ENCODE results near the gene MAP3K2.

The MAP3K2 gene

DNA sequence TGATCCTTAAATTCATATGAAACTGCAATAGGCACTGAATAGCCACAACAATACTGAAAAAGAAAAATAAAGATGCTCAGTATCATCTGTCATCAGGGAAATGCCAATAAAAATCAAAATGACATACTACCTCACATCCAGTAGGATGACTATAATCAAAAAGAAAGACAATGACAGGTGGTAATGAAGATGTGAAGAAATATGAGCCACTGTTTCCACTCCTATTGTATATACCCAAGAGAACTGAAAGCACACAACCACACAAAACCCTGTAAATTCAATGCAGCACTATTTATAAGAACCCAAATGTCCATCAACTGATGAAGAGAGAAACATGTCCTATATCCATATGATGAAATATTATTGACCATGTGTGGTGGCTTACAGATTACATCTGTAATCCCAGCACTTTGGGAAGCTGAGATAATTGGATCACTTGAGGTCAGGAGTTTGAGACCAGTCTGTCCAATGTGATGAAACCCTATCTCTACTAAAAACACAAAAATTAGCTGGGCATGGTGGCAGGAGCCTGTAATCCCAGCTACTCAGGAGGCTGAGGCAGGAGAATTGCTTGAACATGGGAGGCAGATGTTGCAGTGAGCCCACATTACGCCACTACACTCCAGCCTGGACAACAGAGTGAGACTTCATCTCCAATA, 39.9 kb downstream of the MAP3K2 start:
- DNase-seq = no peak

GRCh38 chr2:127347015-127347414, 40.8 kb downstream of the MAP3K2 start:
- DNase-seq = no peak

- no peak for DNase-seq
These were observed 44.5 kb downstream of the MAP3K2 start for GRCh38 chr2:127343277-127343676.

GRCh38 chr2:127342101-127342500, 45.7 kb downstream of the MAP3K2 start:
- DNase-seq = no peak

DNA sequence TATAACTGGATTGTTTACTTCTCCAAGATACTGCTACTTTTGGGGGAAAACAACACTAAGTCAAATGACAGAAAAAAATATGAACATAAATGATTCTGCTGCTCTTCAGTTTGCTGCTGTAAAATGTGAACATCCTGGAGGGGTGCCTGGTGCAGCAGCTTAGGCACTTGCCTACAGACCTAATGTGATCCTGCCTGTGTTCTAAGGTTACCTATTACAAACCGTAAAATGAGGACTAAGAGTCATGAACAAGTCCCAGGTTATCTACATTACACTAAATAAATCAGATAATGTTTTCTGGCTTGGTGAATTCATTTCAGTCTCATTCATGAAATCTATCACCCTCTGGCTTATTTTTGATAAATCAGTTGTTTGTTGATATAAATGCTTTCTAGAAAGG, 55.4 kb downstream of the MAP3K2 start:
- DNase-seq = no peak

DNA sequence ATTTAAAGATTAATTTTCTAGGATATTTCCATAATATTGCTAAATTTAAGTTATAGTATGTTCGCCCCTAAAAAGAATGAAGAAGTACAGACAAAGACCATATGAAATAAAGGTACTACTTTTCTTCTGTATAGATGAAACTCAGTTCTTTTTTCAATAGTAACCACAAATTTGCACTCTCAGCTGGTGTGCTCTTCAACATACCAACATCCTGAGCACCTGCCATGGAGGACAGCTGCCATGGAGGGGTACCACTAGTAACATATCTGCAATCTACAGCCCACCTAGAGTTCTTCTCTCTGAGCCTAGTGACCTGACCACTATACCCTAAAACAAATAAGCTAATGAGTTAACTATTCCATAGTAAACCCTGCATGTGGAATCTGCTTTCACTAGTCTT, 57.0 kb downstream of the MAP3K2 start:
- DNase-seq = no peak

GRCh38 chr2:127326289-127326945, 61.4 kb downstream of the MAP3K2 start:
- DNase-seq = no peak

DNA sequence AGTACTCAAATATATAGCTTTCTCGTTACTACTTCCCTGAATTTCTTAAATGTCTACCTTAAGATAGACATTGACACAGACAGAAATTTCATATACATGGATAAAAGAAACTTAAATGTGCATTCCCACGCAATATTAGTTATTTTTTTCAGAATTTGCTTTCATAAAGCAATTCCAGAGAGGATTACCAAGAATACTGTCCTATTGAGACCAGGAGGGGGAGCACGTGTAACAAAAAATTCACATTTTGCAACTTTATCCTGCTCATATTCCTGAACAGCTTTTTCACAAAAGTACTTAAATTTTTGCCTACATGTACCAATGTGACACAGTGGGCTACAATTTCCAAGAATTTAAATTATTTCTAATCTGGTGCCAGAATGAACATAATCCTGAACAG, 63.1 kb downstream of the MAP3K2 start:
- no peak for DNase-seq

GRCh38 chr2:127321303-127321702, 66.5 kb downstream of the MAP3K2 start:
- no peak for DNase-seq

DNA sequence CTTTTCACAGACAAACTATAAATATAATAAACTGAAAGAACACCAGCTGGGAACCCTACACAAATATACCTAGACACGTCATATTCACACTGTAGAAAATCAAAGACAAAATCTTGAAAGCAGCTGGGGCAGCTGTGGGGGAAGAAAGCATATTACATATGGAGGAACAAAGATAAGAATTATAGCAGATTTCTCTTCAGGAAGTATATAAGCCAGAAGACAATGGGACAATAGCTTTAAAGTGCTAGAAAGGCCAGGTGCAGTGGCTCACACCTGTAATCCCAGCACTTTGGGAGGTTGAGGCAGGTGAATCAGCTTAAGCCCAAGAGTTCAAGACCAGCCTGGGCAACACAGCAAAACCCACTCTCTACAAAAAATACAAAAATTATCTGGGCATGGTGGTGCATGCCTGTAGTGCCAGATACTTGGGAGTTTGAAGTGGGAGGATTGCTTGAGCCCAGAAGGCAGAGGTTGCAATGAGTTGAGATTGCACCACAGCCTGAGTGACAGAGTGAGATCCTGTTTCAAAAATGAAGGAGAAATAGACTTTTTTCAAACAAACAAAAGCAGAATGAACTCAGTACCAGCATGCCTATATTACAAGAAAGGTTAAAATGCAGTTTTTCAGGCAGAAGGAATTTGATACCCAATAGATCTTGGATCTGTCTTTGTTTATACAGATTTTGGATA, 67.0 kb downstream of the MAP3K2 start:
- DNase-seq = no peak

DNA sequence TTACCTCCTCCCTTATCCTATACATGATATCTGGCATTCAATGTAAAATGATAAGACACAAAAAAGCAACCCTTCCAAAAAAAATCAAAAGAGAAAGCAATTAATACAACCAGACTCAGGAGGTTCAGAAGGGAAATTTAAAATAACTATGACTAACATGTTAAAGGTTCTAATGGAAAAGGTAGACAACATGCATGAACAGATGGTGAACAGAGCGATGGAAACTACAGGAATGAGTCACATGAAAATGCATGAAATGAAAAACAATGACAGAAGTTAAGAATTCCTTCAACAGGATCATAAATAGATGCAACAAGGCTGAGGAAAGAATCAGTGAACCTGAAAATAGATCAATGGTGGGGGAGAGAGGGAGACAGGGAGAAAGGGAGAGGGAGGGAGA, 67.7 kb downstream of the MAP3K2 start:
- DNase-seq = no peak

DNA sequence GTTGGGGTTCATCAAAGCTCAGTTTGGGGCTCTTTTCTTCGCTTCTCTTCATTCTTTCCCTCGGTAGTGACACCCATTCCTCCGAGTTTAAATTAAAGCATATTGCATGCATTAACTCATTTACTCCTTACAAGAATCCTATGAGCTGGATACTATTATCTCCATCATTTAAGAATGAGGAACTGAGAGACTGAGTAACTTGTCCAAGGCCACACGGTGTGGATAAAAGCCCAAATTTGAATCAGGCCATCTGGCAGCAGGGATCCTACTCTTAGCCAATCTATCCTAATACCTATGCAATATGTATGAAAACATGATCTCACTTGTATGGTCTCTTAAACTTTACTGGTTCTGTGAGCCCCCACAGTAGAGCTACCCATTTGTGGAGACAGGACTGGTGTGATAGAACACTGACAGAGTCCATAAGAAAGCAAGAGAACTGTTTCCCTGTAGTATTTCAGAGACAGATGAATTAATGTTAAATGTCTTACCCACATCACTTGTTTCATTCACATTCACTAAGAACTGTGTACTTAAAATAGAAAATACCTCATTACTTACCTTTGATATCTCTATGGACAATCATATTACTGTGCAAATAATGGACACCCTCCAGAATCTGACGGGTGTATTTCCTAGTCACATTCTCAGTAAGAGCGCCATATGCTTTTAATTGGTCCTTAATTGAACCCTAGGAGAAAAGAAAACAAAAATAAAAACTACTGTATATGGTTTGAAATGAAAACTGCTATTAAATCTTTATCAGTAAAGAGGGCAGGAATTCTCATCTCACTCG, 73.4 kb downstream of the MAP3K2 start:
- no peak for DNase-seq

DNA sequence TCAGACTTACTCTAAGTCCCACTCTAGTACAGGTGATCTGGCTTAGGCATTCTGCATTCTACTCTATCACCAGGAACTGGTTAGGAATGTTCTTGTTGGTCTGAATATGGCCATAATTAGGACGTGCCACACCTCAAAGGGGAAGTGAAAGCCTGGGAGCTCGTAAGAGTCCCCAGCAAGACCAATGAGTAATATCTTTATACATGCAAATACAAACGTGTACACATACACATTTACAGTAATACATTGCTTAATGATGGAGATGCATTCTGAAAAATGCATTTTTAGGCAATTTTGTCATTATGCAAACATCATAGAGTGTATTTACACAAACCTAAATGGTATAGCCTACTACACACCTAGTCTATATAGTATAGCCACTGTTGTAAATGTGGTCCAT, 74.4 kb downstream of the MAP3K2 start:
- no peak for DNase-seq

DNA sequence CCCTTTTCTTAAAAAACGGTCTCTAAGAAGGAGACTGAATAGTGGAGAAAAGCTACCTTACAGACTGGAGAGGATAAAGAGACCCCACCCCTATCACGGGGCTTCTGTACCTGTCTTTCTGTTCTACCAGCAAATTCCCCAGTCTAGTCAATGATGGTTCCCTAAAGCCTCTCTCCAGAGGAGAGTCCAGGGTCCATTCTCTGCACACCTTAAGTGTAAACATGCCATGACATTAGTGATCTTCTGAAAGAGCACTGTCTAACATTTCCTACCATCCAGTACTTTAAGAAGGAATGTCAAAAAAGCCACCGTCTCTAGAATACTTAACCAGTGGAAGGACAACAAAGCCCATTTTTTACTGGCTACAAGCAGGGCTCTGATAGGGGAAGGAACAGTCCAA, 76.8 kb downstream of the MAP3K2 start:
- no peak for DNase-seq

DNA sequence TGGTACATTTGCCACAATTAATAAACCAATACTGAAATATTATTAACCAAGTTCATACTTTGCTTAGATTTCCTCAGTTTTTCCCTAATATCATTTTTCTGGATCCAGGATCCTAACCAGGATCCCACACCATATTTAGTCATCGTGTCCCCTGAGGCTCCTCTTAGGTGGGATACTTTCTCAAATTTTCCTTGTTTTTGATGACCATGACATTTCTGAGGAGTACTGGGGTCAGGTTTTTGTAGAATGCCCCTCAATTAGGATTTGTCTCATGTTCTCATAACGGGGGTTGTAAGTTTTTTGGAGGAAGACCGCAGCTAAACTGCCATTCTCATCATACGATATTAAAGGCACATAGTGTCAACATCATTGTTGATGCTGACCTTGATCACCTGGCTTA, 78.3 kb downstream of the MAP3K2 start:
- no peak for DNase-seq

DNA sequence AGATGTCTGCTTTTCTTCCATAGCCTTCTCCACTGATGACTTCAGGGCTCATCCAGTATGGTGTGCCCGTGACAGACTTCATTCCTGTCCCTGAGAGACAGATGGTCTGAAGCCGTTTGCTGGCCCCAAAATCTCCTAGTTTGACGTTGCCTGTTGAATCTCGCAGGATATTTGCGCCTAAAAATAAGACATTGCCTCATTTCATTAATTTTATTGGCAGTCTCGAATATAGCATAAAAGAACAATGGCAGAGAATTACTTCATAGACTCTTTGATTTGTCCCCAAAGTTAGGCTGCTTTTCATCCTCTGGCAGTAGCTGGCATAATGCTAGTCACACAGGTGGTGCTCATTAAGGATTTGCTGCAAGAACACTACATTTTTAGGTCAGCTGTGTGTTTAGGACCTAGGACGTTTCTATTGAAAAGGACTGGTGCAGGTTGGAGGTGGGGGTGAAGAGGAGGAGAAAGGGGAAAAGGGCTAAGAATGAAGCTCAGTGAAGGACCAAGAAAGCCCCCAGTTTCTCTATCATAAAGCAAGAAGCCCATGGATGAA, 79.1 kb downstream of the MAP3K2 start:
- DNase-seq = no peak

DNA sequence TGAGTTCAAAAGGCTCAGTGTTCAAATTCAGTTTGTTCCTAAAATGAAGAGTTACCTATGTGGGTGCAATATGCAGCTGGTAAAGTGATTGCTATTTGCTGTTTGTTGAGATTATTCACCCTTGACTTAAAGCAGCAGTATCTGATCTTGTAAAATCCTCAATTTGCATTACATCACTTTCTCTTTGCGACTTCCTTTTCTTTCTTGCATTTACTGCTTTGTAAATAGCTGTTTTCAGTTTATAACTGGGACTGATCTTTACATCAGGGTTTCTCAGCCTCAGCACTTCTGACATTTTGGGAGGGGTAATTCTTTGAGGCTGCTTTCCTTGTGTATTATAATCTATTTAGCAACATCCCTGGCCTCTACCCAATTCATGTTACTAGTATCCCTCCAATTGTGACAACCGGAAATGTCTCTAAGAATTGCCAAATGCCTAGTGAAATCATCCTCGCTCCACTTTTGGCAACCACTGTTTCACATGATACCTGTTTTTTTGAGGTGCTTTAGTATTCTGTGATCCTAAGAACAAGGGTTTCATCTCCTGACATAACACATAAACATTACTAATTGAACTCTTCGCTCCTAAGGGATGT, 81.7 kb downstream of the MAP3K2 start:
- DNase-seq = no peak

DNA sequence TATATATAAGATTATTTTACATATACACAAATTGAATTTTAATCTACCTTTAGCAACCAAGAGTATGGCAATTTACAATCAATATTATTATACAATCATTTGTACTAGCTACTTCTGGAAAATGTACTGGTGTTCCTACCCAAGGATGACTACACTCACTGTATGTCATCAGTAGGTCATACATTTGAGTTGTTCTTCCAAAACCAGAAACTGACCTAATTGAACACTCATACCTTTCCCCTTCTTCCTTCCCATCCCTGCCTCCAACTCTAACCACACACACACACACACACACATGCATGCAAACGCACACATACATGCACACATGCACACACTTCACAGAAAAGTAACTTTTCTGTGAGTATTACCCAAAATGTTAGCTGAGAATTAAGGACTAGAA, 85.6 kb downstream of the MAP3K2 start:
- DNase-seq = no peak

DNA sequence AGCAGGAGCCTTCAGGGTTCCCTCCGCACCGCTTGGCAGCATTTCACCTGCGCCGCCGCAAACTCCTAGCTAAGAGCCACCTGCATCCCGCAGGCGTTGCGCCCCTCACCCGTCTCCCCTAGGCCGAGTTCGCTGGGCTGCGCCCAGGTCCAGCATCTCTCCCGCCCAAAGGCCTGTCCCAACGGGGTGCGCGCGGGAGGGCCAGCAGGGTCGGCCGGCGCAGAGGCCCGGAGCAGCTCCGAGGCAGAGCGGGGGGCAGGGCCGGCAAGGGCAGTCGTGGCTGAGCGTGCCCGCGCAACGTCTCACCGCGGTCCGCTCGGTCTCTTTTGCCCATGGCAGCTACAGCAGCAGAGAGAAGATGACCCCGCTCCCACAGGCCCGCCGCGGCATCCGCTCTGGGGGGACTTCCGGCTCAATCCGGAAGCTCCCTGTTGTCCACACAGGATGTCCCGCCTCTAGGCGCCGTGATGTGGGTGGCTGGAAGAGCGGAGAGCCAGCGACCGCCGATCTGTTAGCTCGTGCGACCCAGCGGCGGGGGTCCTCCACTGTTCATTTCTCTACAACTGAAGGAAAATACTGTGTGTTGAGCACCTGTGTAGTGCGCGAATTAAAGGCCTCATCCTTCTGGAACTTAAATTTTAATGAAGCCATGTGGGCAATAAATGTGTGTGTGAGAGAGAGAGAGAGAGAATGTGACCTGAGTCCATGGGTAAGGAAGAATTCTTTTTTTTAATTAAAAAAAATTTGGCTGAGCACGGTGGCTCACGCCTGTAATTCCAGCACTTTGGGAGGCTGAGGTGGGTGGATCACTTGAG, 93.8 kb downstream of the MAP3K2 start, which contains the start of gene ERCC3:
TSS of gene ERCC3 (minus strand) at position 397 of the 815 bp plus-strand sequence. CDS start at position 334, 63 bp downstream.
- DNase-seq = peak; percentile 84

GRCh38 chr2:127293386-127293747, 94.4 kb downstream of the MAP3K2 start:
- no peak for DNase-seq

DNA sequence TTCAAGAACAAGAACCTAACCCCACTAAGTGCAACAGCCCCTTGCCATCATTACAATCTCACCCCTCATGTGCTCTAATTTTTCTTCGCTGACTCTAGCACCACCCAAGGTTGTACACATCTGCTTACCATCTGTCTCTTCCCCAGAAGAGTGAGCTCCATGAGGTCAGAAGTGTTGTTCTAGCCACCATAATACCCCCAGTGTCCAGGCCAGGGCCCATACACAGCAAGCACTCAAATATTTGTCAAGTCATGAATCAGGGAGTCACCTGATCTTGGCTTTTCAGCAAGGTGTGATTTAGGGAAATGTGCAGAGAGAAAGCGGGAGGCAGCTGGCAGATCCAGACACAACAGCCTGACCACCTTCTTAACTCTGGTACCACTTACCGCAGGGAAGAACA, 99.5 kb downstream of the MAP3K2 start:
- DNase-seq = no peak

- DNase-seq = no peak
These were observed 104.5 kb downstream of the MAP3K2 start for GRCh38 chr2:127283275-127283674.
